Mucosa of rectum (tissue), 2 donors: ENCODE results near the gene CHST15.

ENCODE experiments used
- H3K27ac ChIP-seq, 2 donors: one replicate each; pipeline ENCODE4 v1.7.0; 2013; ENCODE audit warnings: inconsistent platforms in 2 of 2, low read depth in 2 of 2, low read length in 2 of 2
- H3K27me3 ChIP-seq, 2 donors: one replicate each; pipeline ENCODE4 v1.7.0; 2013; ENCODE audit warnings: low read length in 2 of 2; ENCODE audit not compliant: control insufficient read depth in 2 of 2, insufficient read depth in 2 of 2
- H3K36me3 ChIP-seq, 2 donors: one replicate each; pipeline ENCODE4 v1.7.0; 2013; ENCODE audit warnings: low read length in 2 of 2; ENCODE audit not compliant: control insufficient read depth in 2 of 2, insufficient read depth in 2 of 2
- H3K4me1 ChIP-seq, 2 donors: one replicate each; pipeline ENCODE4 v1.7.0; 2013; ENCODE audit warnings: low read length in 2 of 2, mild to moderate bottlenecking in 1 of 2; ENCODE audit not compliant: control insufficient read depth in 2 of 2, insufficient read depth in 2 of 2
- H3K4me3 ChIP-seq, 2 donors: one replicate each; pipeline ENCODE4 v1.7.0; 2013; ENCODE audit warnings: low read length in 2 of 2
- H3K9ac ChIP-seq, 2 donors: one replicate each; pipeline ENCODE4 v1.7.0; 2013; ENCODE audit warnings: low read length in 2 of 2, low read depth in 1 of 2, mild to moderate bottlenecking in 1 of 2
- H3K9me3 ChIP-seq, 2 donors: one replicate each; pipeline ENCODE4 v1.7.0; 2013; ENCODE audit warnings: low read length in 2 of 2; ENCODE audit not compliant: control insufficient read depth in 2 of 2
- donor health status: healthy.
- donor health status: Normal muscosa, but diverticular disease.

Gene CHST15

DNA sequence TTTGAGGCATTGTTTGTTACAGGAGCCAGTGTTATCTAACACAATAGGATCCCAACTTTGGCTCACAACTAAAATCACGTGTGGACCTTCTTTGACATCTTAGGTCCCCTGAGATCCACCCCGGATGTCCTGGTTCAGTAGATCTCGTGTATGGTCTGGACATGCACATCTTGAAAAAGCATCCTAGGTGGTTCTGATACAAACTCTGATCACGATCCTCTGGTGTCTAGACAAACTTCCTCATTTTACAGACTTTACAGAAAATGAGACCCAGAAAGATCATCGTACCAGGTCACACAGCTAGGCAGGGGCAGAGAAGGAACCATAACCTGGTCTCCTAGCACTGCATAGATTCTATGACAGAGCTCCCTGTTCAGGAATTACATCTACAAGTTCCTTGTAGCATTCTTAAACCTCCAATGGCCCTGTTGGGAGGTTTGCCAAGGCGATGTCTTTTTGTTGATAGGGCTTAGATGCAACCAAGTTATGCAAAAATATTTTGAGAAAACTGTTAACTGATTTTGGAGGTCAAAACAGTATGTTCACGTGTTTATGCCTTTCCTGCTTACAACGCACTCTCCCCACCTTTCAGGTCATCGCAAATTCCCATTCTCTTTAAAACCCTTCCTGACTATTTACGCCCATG, 30.8 kb upstream of the CHST15 start:
- H3K27ac ChIP-seq, result no peak overlapping the region
- H3K27me3 ChIP-seq, result no peaks in the 10 kb centered on the region
- no peak overlapping the region for H3K9ac ChIP-seq
- no peaks in the 10 kb centered on the region for H3K4me1 ChIP-seq
- H3K4me3 ChIP-seq, result no peak overlapping the region
- H3K9me3 ChIP-seq, result no peaks in the 10 kb centered on the region
- no peaks in the 10 kb centered on the region for H3K36me3 ChIP-seq

DNA sequence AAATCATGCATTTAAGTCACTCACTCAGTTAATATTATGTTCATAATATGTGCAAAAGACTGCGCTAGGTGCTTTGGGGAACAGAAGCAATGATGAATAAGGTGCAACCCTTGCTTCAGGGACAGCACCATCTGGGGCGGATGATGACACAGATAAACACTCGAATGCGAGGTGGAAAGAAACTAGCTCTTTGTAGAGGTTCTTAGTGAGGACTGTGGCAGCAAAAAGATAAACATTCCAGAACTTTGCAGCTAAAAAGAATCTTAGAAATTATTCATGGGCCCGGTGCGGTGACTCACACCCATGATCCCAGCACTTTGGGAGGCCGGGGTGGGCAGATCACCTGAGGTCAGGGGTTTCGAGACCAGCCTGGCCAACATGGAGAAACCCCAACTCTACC, 29.8 kb upstream of the CHST15 start:
- H3K4me3 ChIP-seq, result no peak overlapping the region
- no peak overlapping the region for H3K9ac ChIP-seq
- no peaks in the 10 kb centered on the region for H3K27me3 ChIP-seq
- H3K36me3 ChIP-seq, result no peaks in the 10 kb centered on the region
- H3K27ac ChIP-seq, result no peak overlapping the region
- H3K4me1 ChIP-seq, result no peaks in the 10 kb centered on the region
- H3K9me3 ChIP-seq, result no peaks in the 10 kb centered on the region

DNA sequence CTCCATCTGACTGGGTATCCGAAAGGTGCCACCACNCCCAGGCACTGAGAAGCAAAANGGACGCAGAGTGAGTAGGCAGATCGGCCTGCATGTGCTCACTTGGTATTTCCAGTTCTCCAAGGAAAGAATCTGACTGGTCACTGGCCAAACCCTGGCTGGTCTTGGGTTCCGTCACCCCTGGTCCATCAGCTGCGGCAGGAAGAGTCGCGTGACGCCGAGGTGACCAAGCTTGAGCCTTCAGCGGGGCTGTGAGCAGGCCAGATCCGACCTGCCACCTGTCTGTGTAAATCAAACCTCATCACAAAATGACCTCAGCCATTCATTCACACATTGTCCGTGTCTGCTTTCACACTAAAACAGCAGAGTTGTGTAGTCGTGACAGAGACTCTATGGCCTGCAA, 28.8 kb upstream of the CHST15 start:
- Histone ChIP-seq H3K9me3 (no peaks in the 10 kb centered on the region), H3K27ac (no peak overlapping the region), H3K36me3 (no peaks in the 10 kb centered on the region), H3K27me3 (no peaks in the 10 kb centered on the region), H3K9ac (no peak overlapping the region), H3K4me1 (peaks cover 0 to under 1% of the 10 kb centered on the region in 2 donors), H3K4me3 (no peak overlapping the region)

DNA sequence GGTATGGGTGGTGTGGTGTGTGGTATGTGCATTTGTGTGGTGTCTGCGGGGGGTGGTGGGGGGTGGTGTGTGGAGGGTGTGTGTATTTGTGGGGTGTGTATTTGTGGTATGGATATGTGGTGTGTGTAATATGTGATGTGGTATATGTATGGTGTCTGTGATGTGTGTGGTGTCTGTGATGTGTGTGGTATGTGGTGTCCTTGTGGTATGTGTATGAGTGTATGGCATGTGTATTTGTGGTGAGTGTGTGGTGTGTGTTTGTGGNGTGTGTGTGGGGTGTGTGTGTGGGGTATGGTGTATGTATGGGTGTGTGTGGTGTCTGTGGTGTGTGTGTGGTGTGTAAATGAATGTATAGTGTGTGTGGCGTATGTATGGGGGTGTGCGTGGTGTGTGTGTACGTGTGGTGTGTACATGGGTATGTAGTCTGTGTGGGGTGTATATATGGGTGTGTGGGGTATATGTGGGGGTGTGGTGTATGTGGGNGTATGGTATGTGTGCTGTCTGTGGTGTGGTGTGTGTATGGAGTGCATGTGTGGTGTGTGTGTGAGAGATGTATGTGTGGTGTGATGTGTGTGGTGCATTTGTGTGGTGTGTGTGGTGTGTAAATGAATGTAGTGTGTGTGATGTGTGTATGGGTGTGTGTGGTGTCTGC, 27.1 kb upstream of the CHST15 start:
- no peak overlapping the region for H3K9ac ChIP-seq
- no peaks in the 10 kb centered on the region for H3K9me3 ChIP-seq
- no peak overlapping the region for H3K27ac ChIP-seq
- no peak overlapping the region for H3K4me3 ChIP-seq
- peaks cover 0 to 5% of the 10 kb centered on the region in 2 donors for H3K4me1 ChIP-seq
- no peaks in the 10 kb centered on the region for H3K36me3 ChIP-seq
- no peaks in the 10 kb centered on the region for H3K27me3 ChIP-seq

DNA sequence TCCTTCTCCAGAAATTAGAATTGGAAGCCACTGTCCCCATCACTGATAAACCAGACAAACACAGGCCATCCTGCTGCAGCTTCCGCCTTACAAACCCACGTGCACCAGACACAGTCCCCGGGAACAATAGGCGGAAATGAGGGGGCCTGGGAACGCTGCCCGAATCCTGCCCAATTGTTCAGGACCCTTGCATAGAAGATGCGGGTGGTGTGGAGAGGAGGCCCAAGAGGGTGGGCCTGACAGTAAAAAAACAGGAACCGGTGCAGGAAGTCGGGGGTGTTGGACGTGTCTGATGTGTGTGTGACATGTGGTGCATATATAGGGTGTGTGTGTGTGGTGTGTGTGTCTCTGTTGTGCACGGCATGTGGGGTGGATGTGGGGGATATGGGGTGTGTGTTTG, 26.5 kb upstream of the CHST15 start:
- Histone ChIP-seq H3K9me3 (no peaks in the 10 kb centered on the region), H3K9ac (no peak overlapping the region), H3K4me1 (peaks cover 0 to 5% of the 10 kb centered on the region in 2 donors), H3K27ac (no peak overlapping the region), H3K36me3 (no peaks in the 10 kb centered on the region), H3K4me3 (no peak overlapping the region), H3K27me3 (no peaks in the 10 kb centered on the region)

DNA sequence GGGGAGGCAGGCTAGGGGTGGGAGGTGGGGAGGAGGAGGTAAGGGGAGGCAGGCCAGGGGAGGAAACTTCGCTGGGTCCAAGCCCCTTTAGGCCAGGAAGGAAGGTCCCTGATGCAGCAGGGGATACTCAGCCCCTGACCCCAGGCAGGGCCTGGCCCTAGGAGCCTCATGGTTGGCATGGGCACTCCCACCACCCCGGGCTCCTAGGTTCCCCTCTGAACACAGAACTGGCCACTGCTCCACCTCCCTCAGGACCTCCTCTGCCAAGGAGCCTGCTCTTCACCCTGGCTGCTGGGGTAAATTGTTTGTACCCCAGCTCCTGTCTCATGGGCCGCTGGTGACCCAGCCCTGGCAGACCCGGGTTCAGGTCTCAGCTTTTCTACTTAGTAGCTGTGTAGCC, 25.8 kb upstream of the CHST15 start:
- no peak overlapping the region for H3K4me3 ChIP-seq
- no peaks in the 10 kb centered on the region for H3K36me3 ChIP-seq
- H3K9ac ChIP-seq, result no peak overlapping the region
- no peak overlapping the region for H3K27ac ChIP-seq
- no peaks in the 10 kb centered on the region for H3K27me3 ChIP-seq
- H3K9me3 ChIP-seq, result no peaks in the 10 kb centered on the region
- H3K4me1 ChIP-seq, result peaks cover 0 to 5% of the 10 kb centered on the region in 2 donors

DNA sequence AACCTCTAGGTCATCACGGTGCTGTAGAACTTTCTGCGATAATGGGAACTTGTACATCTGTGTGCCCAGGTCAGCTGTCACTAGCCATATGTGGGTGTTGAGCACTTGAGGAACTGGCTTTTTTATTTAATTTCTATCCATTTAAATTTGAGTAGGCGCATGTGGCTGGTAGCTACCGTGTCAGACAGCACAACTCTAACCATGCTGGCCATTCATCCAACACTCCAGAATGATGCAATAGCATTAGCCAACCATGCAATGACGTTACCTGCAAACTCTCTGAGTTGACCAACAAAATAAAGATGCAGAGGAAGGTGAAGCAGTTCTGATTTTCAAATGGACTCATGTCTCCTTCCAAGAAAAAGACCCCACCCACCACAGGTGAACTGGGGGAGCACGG, 24.4 kb upstream of the CHST15 start:
- Histone ChIP-seq H3K4me1 (peaks cover 0 to 5% of the 10 kb centered on the region in 2 donors), H3K27me3 (no peaks in the 10 kb centered on the region), H3K9ac (no peak overlapping the region), H3K9me3 (no peaks in the 10 kb centered on the region), H3K4me3 (no peak overlapping the region), H3K36me3 (no peaks in the 10 kb centered on the region), H3K27ac (no peak overlapping the region)

DNA sequence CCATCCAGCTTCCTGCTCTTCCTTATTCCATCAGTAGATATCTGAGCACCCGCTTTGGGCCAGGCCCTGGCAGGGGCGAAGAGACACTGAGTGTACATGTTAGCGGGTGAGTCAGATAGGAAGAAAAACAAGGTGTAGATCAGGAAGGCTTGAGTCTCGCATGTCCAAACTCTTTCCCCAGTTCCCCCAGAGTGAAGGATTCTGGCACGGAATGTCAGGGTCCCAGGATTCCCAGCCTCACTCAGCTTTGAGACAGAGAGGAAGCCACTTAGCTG, 24.1 kb upstream of the CHST15 start:
- no peaks in the 10 kb centered on the region for H3K36me3 ChIP-seq
- peaks cover 0 to 5% of the 10 kb centered on the region in 2 donors for H3K4me1 ChIP-seq
- no peaks in the 10 kb centered on the region for H3K27me3 ChIP-seq
- H3K9me3 ChIP-seq, result no peaks in the 10 kb centered on the region
- no peak overlapping the region for H3K9ac ChIP-seq
- no peak overlapping the region for H3K27ac ChIP-seq
- H3K4me3 ChIP-seq, result no peak overlapping the region

DNA sequence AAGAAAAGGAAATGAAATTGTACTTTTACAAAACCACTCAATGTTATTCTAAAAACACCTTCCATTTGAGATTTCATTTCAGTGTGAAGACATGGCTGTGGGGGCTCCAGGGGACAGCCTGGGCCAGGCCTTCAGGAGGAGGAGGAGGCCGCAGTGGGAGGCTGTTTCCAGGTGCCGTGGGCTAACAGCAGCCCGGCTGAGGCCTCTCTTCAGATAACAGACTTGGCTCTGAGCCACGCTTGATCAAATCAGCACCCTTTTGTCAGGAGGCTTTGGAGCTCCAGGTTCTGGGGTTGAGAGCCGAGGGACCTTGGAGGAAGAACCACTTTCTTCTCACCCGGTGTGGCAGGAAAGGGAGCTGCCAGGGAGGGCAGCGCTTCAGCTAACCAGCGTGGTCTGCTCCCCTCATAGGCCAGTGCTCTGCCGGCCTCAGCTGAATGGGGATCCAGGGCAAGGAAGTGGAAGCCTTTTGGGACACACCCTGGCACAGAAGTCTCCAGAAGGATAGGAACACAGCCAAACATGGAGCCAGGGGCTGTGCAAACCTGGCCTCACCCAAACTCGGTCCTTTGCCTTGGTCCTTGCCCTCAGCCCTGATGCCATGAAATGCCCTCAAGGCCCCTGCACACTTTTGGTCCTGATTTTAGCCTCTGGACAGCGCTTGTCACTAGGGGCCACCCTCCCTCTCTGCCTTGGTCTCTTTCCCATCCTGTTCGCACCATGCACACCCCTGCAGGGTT, 23.5 kb upstream of the CHST15 start:
- H3K9me3 ChIP-seq, result no peaks in the 10 kb centered on the region
- H3K36me3 ChIP-seq, result no peaks in the 10 kb centered on the region
- no peak overlapping the region for H3K4me3 ChIP-seq
- no peaks in the 10 kb centered on the region for H3K27me3 ChIP-seq
- H3K9ac ChIP-seq, result no peak overlapping the region
- peaks cover 0 to 5% of the 10 kb centered on the region in 2 donors for H3K4me1 ChIP-seq
- H3K27ac ChIP-seq, result no peak overlapping the region

DNA sequence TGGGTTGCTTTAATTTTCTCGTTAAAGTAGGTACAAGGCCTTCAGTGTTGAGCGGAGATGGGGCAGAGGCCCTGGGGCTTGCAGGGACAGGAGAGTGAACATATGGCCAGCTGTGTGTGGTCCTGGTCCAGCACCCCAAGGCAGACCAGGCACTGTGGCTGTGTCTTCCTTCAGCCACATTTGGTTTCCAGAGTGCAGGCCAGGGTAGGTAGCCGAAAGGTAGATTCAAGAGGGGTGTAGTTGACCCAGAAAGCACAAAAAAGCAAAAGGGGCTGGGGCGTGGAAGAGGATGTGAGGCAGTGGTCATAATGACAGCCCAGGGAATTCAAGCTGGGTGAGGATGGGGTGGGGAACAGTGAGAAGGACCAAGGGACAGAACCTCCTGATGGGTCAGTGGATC, 21.3 kb upstream of the CHST15 start:
- Histone ChIP-seq H3K4me1 (peaks cover 0 to 5% of the 10 kb centered on the region in 2 donors), H3K27me3 (no peaks in the 10 kb centered on the region), H3K4me3 (no peak overlapping the region), H3K36me3 (no peaks in the 10 kb centered on the region), H3K27ac (no peak overlapping the region), H3K9me3 (no peaks in the 10 kb centered on the region), H3K9ac (no peak overlapping the region)
